GM19043 (cell line): ENCODE measurements around the gene PCDHB1.

Experiments used
- ATAC-seq: cut with Tn5 transposase; IDR thresholded peaks from one replicate; pipeline ENCODE4 v1.9.1; 2021; ENCODE audit warnings: low read depth; ENCODE audit not compliant: unreplicated experiment

PCDHB1 gene, protein sequence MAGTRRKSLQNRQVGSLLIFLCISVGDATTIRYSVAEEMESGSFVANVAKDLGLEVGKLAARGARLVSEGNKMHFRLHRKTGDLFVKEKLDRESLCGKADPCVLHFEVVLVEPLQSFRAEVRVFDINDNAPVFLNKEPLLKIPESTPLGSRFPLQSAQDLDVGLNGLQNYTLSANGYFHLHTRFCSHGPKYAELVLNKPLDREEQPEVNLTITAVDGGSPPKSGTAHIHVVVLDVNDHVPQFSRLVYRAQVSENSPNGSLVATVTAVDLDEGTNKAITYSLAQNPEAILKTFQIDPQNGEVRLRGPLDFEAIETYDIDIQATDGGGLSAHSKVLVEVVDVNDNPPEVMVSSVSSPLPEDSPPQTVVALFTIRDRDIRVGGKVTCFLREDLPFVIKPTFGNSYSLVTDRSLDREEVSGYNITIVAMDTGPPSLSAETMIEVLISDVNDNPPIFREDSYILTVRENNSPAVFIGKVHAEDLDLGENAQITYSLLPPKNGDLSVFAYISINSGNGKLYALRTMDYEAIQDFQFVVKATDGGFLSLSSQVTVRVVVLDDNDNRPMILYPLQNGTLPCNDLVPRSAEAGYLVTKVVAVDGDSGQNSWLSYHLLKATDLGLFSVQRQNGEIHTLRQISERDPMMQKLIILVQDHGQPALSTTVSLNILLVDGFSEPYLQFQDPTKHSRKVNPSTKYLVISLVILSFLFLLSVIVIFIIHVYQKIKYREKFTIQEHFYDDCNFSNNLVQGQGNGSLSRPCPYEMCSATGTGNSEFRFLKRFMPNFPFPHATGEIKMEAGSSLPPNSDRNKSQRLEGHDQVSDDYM

DNA sequence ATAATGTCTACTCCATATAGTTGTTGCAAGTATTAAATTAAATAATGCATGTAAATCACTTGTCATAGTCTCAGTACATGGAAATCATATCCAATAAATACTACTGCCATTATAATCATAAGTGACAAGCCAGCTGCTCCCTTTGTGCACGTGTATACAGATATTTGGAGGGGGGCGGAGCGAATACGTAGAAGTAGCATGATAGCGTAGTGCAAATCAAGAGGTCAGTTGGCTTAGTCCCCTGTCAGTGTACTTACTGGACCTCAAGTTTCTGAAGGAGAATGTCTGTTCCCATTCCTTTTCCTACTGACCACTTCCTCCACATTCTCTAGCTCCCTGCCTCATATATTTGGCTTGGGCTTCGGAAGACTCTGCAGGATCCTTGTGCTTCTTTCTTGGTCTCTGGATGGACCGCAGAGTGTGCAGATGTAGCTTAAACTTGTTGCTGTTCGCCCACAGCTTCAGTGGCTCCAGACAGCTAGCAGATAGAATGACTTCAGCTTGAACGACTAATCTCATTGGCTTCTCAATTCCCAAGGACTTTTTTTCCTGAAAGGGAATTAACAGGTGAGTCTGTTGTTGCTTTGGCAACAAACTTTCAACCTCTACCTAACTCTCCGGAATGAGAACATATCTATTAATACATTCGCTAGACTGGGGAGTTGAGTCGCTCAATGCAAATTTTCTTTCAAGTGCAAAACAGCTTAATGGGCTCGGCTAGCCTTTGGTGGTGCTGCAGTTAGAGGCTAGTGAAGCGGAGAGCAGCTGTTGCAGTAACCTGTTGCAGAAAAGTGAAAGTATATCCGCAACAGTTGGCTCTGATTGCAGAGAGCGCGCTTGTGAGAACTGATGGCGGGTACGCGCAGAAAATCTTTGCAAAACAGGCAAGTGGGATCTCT, at the start of gene PCDHB1:
Gene PCDHB1 (plus strand): TSS at position 753 of the 899 bp plus-strand sequence. CDS start 97 bp downstream, at position 850.
- ATAC-seq = no peak

DNA sequence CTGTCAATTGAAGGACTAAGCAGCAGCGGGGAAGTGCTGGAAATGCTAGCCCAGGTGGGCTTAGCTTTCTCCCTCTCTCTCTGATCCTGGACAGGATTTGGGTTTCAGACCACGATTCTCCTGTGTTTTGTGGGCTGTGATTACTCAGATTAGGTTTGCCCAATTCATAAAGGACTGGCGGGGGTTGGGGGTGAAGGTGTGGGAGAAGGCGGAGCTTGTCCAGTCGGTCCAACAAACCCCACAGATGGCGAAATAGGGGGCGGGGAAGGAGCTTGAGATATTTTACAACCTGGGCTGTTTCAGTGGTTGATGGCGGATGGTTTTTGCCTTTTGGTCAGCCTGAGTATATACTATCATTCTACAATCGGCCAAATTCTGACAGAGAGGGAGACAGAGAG, 49.7 kb upstream of the PCDHB1 start:
- ATAC-seq = no peak

DNA sequence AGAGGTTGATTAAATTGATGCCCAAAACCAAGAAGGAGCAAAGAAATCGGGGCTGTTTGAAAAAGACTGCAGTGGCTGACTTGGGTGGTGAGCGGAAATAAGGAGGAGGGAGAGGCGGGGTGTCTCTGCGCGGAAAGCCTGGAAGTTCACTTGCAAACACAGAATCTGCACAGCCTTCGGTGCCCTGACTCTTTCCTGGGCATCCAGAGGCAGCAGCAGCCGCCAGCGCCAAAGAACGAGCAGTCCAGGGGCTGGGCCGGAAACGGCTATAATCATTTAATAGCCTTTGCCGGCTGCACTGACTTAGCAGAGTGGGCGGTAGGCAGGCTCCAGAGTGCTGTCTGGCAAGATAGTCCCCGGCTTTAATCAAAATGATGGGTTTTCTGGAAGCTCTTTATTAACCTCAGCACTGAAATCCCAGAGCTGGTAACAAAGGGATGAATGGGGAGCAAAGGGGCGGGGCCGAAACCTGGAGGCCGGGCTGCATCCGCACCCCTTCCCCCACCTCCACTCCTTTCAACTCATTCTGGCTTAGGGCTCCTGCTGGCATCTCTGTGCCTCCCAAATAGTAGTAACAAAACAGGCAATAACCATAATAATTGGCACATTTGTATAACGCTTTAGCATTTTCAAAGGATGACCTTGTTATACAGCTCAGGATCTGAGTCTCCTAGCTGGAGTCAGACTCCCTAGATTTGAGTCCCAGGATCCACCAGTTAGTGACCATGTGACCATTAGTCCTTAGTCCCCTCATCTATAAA, 49.1 kb upstream of the PCDHB1 start:
- ATAC-seq = no peak

DNA sequence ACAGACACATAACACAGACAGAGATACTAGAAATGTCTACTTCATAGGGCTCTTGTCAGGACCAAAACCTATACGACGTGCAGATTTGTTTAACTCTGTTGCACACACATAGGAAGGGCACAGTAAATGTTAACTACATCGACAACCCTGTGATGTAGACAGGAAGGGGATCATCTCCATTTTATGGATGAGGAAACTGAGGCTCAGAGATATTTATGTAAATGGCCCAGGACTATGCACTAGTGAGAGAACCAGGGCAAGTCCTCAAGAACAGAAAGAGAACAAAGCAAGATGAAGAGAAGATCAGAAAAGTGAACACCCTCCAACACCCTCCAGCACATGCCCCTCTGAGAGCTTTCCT, 48.6 kb upstream of the PCDHB1 start:
- ATAC-seq = no peak

DNA sequence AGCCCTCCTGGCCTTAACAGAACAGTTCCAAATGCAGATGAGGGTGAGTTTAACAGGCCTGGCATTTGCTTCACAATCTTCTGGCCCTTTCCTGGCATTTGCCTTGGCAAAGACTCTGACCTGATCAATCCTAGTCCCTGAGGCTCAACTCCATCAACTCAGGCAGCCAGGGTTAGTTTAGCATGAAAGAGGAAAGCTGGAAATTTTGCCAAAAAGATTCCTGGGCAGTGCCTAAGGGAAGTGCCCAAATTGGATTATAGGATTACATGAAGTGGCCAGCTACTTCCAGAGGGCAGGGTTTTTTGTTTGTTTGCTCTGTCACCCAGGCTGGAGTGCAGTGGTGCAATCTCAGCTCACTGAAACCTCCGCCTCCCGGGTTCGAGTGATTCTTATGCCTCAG, 48.1 kb upstream of the PCDHB1 start:
- ATAC-seq = no peak

DNA sequence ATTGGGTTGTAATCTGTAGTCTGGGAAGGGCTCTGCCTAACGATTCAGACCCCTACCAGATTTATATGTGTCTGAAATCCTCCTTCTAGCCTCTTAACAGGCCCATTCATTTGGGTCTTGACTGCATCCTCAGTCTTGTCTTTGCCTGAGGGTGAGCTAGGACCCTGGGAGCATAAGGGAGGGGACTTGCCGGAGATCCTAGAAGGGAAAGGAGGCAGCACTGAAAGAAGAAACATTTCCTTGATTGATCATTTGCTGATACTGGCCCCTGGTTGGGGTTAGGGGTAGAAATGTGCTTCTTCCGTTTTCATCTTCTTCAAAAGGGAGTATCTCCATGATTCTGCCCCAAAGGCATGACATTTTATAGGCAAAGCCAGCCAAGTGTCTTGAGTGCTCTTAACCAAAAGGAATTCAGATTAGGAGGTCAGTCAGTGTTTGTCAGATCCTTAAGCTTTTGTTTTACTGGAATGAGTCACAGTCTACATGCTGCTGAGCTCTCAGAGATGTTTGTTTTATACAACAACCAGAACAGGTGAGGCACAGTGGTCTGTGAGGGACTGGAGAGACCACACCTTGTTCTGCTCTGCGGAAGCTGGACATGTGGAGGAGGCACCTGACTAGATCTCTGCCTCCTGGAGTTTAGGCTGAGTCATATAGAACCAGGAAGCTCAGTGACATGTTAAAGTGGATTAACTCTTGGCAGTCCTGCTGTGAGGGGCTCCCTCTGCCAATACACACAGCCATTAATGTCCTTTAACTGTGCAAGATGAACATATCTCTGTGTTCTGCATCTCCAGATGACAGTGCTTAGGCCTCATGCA, 47.2 kb upstream of the PCDHB1 start:
- ATAC-seq = no peak

DNA sequence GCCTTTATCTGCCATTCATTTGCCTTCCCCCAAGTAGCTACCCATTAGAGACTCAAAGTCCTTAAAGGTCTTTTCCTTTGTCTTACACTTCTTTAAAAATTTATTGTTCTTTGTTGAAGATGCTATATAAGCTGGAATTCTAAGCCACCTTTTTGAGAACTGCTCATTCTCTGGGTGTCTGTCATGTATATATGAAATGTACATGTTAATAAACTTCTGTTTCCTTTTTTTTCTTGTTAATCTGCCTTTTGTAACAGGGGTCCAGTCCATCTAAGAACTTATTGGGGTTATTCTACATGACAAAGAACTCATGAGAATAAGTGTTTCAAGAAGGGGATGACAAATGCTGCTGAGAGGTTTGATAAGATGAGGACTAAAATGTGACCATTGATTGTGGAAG, 43.4 kb upstream of the PCDHB1 start:
- ATAC-seq = no peak

DNA sequence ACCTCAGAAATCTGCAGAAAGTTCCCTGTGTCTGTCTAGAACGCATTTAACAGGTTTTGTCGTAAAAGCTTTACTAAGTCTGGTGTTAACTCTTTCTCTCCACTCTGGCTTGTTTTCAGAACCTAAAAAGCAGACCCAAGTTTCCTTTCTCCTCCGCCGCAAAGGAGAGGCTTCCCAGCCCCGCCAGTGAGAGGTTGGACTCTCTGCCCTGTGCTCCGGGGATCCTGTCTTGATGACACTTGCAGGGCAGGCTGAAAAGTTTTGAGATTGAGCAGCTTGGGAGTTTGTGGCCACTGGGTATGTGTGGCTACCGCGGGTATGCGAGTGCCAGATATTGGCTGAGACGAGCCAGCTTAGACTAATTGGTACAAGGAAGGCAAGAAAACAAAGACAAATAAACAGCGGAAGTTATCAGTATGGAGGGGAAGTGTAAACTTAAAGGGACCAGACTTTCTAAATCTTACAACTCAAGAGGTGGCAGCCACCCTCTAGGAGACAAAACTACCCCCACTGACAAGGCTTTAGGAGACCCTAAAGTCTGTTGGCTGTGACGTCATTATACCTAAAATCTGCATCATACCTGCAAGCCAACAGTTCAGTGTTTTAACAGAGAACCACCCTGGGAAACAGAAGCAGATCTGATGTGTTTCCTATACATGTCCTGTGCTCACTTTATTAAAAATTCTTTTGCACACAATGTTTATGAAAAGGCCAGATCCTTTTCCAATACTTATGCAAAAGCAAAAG, 41.0 kb upstream of the PCDHB1 start:
- ATAC-seq = no peak

DNA sequence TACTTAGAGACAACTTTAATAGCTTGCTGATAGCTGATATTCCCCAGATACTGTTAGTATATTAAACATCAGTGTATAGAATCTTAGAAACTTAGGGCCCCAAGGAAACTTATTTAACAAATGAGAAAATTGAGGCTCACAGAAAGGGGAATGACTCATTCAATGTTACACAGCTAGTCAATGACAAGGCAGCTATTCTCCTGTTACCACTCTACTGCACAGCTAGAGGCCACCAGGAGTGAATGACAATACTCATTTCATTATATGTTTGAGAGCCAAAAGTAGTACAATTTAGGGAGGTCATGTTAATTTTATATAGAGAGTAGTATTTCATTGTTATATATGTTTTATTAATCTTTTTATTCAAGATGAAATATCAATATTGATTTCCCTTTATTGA, 33.2 kb upstream of the PCDHB1 start:
- ATAC-seq = no peak

DNA sequence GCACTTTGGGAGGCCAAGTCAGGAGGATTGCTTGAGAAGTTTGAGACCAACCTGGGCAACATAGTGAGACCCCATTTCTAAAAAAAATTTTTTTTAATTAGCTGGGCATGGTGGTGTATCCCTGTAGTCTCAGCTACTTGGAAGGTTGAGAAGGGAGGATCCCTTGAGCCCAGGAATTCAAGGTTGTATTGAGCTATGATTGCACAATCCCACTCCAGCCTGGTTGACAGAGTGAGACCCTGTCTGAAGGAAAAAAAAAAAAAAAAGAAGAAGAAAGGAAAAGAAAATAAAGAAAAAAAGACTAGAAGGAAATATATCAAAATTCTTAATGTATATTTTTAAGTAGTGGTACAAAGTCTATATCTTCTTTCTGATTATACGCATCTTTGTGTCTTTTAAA, 28.8 kb upstream of the PCDHB1 start:
- no peak for ATAC-seq

DNA sequence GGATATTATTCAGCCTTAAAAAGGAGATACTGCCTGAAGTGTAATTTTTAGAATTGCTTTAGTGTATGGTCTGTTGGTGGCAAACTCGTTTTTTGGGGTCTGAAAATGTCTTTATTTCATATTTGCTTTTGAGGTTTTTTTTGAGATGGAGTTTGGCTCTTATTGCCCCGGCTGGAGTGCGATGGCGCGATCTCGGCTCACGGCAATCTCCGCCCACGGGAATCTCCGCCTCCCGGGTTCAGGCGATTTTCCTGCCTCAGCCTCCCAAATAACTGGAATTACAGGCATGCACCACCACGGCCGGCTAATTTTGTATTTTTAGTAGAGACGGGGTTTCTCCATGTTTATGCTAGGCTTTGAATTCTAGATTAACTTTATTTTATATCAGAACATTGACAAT, 20.2 kb upstream of the PCDHB1 start:
- ATAC-seq = no peak

DNA sequence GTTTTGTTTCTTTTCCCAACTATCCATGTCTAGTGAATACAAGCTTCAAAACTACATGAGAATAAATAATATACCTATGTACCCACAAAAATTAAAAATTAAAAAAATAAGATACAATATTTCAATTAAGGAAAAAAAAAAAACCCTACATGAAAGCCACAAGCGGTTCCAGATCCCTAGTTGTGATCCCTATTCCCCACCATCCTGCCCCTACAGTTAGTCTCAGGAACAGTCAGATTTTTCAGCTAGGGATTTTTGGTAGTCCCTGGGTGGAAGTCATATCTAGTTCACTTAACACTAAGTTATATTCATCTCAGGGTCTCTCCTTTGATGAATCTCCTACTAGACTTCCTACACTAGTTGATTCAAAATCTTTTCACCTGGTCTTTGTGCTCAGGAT, 18.5 kb upstream of the PCDHB1 start:
- ATAC-seq = no peak

DNA sequence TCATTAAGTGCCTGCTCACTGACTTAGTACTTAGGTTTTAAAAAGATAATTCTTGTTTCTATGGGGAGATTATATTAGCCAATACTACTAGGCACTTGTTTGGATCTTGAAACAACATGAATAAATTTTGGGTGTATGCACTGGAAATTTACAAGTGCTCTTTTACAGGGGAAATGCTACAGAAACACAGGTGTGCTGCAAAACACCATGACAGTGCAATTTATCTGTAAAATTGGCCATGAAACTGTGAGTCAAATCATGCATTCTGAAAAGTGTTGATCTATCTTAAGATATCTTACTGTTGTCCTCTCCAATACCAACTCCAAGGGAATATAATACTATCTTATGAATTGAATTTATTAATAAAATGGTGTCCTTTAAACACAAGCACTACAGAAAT, 12.1 kb upstream of the PCDHB1 start:
- ATAC-seq = no peak

DNA sequence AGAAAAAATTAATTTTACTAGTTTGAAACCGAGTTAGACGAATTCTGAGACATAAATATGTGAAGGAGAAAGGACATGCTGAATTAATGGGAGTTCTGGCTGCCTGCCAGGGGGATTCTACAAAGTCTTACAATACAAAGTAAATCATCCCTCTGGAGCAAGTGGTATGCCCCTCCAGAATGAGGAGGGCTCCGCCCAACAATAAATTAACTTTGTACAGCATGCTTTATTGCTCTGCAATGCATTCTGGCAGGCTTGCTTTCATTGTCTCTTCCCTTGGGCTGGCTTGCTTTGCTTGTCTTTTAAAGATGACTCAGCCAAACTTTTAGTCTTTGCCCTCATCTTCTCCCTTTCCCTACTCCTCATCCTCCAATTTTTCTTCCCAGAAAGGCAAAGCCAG, 11.7 kb upstream of the PCDHB1 start:
- ATAC-seq = no peak

DNA sequence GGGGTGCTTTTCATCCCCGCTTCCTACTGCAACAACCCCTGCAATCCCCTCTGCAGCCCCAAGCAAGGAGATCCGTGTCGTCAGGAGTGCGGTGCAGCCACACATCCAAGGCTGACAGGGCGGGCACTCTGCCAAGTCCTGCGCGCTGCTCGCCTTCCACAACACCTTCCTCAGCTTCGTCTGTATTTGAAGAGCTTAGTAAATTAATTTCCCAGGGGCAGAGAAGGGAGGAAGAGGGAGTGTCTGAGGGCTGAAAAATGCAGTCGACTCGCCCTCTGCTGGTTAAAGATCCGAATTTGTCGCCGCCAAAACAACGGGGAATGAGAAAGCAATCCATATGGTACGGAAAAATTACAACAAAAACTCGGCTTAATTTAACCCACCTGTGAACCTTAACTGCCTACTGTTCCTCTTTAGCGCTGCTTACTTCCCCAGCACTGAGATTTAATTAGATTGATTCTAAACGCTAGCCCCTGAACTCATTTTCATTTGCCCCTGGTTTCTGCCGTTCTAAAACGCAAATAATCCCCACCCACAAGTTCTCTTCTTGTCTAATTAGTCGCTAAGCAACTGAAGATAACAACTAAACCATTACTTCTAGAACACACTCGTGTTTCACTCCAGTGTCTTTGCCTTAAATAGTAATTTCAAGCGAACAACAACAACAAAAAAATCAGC, 10.9 kb upstream of the PCDHB1 start:
- no peak for ATAC-seq

DNA sequence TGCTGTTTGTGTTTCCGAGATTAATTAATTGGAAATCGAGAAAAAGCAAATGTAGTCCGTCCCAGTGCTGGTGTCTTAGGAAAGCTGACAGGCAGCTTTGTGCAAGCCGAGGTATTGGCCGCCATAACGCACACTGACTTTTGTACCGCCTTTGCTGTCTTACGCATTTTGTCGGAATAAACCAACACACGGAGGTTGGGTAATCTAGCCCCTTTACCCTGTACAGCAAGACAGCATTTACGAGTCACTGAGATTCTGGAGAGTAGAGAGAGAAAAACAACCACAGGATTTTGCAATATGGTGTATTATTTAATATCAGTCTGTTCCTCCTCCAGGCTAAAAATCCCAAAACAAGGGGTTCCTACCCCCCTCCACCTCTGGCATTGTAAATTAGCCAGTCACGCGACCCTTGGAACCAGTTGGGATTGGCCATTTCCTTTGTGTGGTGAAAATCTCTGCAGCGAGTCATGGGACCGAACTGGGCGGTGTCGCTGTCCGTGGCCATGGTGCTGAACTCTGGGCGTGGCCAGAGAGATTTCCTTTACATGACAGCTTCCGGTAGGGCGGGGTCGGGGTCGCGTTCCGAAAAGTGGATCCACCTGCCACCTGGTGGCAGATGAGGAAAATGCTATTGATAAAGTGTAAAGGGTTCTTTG, 10.3 kb upstream of the PCDHB1 start:
- ATAC-seq = peak; percentile 45

DNA sequence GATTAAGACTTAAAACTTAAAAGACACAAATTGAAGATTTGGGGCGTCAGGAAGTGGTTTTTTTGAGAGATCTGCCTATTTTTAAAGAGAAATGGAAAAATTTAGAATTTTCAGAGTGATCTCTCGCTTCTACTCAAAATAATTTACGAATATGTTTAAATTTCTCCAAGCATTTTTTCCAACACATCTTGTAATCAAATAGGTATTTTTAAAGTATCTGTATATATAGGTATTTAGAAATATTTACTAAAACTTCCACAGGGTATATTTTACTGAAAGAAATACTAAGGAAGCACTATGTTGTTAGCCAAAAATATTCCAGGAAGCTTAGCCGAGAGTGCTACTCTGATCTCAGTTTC, 9.8 kb upstream of the PCDHB1 start:
- ATAC-seq = no peak

DNA sequence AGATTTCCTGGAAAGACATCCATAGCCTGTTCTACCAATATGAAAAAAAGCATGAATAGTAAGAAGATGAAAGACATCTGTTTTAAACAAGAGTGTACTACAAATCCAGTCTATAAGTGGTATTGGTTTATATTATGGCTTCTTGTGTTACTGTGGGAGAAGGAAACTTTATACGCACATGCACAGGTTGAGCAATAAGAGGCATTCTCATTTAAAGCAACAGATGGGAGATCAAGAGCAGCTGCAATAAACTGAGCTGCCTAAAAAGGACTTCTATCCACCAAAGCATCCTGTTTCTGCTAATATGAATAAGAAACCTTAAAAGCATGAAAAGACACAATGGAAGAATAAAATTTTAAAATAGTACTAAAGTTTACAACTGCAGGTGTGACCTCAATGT, 8.6 kb upstream of the PCDHB1 start:
- no peak for ATAC-seq
